Measurements from ENCODE around the gene MAPKAPK5.
"Not testable (repeated sequence)": the region's sequence is repeated elsewhere in the genome, so short reads cannot be mapped to it uniquely, and the experiment has no call there.

Gene MAPKAPK5

DNA sequence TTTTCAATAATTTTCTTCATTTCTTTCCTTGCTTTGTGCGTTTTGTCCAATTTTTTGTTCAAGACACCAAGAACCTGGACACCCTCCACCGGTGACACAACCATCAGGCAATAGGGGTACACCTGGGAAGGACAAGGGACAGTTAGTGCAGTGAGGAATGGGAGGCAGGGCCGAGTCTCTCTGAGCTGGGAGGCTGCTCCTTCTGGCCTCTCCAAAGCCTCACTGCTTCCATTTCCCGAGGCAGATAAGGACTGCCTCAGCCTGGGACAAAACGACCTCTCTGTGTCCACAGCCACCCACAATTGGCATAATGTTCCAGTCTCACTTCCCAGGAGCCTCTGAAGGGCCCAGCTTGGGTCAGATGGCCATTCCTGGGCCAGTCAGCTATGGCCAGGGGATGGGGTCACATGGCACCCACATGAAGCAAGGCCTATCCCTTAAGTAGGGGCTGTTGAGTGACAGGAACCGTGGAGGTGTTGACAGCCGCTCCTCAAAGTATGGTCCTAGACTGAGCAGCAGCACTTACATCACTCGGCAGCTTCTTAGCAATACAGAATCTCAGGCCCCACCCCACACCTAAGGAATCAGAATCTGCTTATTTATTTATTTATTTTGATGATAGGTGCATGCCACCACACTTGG, 13.6 kb upstream of the MAPKAPK5 start:
- no peak for DNase-seq

DNA sequence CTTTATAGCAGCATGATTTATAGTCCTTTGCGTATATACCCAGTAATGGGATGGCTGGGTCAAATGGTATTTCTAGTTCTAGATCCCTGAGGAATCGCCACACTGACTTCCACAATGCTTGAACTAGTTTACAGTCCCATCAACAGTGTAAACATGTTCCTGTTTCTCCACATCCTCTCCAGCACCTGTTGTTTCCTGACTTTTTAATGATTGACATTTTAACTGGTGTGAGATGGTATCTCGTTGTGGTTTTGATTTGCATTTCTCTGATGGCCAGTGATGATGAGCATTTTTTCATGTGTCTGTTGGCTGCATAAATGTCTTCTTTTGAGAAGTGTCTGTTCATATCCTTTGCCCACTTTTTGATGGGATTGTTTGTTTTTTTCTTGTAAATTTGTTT, 12.4 kb upstream of the MAPKAPK5 start:
- not testable (repeated sequence) for DNase-seq

DNA sequence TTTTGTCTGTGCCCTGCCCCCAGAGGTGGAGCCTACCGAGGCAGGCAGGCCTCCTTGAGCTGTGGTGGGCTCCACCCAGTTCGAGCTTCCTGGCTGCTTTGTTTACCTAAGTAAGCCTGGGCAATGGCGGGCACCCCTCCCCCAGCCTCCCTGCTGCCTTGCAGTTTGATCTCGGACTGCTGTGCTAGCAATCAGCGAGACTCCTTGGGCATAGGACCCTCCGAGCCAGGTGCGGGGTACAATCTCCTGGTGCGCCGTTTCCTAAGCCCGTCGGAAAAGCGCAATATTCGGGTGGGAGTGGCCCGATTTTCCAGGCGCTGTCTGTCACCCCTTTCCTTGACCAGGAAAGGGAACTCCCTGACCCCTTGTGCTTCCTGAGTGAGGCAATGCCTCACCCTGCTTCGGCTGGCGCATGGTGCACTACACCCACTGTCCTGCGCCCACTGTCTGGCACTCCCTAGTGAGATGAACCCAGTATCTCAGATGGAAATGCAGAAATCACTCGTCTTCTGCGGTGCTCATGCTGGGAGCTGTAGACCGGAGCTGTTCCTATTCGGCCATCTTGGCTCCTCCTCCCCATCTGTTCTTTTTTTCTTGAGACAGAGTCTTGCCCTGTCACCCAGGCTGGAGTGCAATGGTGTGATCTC, 7.2 kb upstream of the MAPKAPK5 start:
- not testable (repeated sequence) for DNase-seq

DNA sequence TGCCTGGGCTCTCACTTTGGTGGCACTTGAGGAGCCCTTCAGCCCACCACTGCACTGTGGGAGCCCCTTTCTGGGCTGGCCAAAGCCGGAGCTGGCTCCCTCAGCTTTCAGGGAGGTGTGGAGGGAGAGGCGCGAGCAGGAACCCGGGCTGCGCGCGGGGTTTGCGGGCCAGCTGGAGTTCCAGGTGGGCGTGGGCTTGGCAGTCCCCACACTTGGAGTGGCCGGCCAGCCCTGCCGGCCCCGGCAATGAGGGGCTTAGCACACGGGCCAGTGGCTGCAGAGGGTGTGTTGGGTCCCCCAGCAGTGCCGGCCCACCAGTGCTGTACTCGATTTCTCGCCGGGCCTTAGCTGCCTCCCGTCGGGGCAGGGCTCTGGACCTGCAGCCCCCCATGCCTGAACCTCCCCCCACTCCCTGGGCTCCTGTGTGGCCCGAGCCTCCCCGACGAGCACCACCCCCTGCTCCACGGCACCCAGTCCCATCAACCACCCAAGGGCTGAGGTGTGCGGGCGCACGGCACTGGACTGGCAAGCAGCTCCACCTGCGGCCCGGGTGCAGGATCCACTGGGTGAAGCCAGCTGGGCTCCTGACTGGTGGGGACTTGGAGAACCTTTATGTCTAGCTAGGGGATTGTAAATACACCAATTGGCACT, 6.4 kb upstream of the MAPKAPK5 start:
- not testable (repeated sequence) for DNase-seq

DNA sequence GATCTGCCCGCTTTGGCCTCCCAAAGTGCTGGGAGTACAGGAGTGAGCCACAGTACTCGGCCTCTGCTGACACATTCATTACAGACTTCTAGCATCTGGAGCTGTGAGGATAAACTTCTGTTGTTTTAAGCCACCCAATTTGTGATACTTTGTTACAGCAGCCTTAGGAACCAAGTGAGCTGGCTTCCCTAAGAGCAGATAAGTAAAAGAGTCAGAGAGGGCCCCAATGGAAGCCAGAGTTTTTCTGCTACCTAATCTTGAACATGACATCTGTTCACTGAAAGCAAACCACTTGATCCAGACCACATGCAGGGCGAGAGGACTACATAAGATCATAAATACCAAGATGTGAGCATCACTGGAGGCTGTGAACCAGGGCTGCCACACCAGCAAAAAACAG, 3.7 kb upstream of the MAPKAPK5 start:
- no peak for DNase-seq

DNA sequence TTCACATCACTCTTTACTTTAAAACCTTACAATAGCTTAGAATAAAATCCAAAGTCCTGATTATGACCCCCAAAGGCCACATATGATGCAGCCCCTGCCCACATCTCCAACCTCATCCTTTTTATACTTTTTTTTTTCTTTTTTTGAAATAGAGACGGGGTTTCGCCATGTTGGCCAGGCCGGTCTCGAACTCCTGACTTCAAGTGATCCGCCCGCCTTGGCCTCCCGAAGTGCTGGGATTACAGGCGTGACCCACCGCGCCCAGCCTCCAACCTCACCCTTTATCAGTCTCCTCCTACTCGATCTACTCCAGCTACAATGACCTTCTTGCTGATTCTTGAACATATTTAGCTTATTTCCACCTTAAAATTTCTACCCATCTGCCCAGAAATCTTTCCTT, 1.2 kb upstream of the MAPKAPK5 start:
- DNase-seq, result no peak

DNA sequence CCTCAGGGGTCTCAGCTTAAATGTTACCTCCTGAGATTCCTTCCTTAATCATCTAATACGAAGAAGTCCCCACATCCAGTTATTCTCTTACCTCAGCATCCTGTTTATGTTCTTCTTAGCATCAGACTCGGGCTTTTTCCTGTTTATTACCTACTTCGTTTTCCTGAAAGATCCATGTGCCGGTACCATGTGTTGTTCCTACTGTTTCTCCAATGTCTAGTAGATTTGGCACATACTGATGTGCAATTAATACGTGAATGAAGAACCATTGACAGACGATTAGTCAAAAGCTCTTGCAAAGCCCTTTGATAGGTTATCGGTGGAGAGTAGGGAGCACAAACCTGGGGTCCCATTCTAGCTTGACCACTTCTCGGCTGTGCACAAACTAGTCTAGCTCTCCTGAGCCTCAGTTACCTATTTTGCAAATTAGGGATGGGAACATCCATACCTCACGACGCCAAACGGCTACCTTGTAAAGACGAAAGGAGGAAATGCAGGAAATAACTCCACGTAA, 735 bp upstream of the MAPKAPK5 start:
- DNase-seq, result no peak

DNA sequence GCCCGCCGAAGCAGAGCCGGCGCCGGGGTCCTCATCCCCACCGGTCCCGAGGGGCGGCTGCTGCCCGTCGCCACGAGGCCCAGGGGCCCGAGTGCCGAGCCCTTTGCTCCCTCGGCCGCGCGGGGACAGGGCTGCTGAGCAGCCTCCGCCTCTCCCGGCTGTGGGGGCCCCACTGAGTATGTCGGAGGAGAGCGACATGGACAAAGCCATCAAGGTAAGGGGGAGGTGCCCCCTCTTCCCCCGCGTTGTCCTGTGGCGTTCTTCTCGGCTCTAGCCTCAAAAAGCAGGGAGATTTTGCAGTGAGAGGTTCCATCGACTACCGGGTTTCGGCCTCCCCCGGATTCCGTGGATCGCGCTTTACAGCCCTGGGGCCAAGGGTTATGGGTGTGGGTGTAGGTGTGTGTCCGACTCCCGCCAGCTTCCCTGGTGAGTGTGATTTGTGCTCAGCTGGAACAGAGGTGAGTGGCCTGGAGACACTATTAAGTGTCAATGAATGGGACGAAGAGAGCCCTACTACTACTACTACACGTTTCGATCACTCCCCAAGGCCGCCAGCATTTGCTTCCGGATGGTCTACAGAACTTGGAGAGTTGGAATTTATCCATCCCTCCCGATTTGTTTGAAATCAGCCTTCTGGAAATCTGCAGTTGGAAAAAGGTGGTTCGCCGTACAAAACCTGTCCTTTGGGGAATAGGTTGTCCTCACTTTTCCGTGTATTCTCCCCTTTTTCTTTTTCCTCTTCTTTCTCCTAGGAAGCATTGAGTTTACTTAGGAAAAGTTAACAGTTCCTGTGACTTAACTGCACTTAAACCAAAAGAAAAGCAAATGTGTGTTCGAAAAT, 748 bp downstream of the MAPKAPK5 start:
- DNase-seq, result no peak

DNA sequence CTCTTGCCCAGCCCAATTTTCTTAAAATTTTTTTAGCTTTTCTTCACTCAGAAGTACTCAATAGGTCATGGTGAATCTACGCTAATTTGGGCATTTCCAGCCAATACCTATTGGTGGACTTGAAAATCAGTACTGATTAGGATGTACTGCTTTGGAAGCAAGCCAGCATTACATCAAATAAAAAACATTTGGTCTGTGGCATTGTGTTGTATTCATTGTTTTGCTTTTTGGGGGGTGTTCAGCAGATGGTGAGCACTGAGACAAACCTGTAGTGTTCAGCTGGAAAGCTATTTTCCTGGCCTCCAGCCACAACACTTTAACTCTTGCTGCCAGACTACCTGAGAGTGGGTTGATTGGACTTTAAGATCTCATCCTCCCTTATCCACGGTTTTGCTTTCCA, 4.0 kb downstream of the MAPKAPK5 start:
- no peak for DNase-seq

DNA sequence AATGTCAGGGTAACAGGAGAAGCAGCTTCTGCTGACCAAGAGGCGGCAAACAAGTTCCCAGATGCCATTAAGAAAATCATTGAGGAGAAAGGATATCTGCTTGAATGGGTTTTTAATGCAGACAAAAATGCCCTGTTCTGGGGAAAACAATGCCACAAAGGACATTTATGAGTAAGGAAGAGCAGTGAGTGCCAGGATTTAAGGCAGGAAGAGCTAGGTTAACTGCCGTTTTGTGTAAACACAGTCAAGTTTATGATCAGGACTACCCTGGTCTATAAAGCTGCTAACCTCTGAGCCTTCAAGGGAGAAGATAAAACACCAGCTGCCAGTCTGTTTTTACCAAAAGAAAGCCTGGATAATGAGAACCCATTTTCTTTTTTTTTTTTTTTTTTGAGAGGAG, 8.5 kb downstream of the MAPKAPK5 start:
- no peak for DNase-seq

DNA sequence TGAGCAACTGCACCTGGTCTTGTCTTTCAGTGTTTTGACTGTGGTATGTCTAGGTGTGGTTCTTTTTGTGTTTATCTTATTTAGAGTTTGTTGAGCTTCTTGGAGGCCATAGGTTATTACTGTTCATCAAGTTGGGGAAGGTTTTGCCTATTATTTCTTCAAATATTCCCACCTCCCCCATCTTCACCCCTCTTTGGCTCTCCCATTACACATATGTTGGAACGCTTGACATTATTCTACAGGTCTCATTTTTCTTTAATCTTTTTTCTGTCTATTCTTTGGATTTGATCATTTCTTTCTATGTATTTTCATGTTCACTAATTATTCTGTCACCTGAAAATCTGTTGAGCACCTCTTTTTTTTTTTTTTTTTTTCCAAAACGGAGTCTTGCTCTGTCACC, 16.2 kb downstream of the MAPKAPK5 start:
- no peak for DNase-seq

DNA sequence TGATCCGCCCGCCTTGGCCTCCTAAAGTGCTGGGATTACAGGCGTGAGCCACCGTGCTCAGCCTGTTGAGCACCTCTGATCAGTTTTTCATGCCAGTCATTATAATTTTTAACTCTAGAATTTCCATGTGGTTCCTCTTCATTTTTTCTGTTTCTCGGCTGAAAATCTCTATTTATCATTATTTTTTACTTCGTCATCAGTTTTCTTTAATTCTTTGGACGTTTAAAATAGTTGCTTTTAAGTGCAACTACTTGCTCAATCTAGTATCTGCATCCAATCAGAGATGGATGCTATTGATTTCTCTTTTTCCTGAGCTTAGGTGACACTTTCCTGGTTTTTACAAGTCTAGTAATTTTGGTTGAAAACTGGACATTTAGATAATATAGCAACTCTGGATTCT, 16.8 kb downstream of the MAPKAPK5 start:
- no peak for DNase-seq

DNA sequence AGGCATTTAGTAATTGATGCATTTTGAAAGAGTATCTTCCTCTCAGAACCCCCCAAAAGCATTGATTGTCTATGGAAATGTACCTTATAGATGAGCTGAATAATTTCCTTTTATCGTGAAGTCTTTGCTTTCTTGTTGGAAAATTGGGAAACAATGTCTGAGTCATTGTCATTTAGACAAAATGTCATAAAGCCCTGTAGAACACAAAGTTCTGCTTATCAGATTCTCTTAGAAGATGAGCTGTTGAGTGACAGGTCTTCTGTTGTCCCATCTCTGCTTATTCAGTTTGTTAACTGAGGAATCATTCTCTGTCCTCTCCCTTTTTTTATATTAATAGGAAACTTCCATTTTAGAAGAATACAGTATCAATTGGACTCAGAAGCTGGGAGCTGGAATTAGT, 22.9 kb downstream of the MAPKAPK5 start:
- DNase-seq, result no peak

DNA sequence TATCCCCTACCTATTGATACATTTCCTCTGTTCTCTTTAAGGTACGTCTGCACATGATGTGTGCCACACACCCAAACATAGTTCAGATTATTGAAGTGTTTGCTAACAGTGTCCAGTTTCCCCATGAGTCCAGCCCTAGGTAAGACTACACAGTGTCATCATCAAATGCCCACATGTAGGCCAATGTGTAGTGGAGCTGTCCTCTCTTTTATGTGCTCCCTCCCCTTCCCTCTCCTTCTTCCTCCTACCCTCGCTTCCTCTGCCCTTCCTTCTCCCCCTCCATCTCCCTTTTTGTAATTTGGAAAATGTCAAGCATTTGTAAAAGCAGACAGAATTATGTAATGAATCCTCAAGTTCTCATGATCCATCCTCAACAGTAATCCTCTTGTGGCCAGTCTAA, 25.5 kb downstream of the MAPKAPK5 start:
- no peak for DNase-seq

DNA sequence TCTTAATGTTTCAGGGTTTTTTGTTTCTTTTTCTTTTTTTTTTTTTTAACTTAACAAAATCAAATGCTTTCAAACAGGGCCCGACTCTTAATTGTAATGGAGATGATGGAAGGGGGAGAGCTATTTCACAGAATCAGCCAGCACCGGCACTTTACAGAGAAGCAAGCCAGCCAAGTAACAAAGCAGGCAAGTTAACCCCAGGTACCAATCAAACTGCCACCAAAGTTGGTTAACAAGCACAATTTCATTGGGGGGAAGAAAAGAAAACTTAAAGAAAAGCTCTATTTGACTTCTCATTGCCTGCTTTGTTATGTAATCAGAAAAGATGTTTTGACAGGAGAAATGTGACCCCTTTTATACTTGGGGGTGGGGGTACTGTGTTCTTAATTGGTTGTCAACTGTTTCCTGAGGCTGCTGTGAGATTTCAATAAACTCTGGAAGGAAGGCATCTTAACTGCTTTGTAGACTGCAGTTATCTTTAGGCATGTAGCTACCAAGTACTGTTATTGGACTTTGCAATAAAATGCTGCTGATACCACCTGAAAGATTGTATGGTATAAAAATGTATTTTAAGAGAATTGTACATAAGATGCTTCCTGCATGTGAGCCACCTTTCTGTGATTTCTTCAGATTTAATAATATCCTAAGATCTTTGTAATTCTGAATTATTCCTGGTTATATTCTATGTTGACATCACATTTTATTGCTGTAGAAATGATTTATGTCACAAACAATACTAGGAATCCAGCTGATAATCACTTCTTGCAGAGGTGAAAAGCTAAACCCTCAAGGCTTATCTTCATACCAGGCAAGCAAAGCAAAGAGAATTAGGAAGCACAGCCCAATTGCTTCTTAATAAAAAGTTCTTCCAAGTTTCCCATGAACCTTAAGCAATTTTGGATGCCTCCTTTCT, 26.9 kb downstream of the MAPKAPK5 start:
- no peak for DNase-seq

DNA sequence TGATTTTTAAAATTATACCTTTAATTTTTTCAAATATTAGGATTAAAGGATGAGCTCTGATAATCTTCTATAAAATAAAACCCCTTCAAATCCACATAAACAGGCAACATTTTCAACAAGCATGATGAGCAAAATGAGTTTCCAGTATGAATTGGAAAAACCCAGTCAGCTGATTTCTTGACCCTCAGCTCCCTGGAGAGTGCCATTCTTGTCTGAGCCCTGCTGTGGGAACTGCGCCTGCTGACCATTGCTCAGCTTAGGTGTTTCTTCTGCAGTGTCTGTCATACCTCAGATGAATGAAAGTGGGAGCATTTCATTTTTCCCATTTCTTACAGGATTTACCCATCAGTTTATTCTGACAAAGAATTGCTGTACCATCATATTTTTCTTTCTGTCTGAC, 27.6 kb downstream of the MAPKAPK5 start:
- no peak for DNase-seq

DNA sequence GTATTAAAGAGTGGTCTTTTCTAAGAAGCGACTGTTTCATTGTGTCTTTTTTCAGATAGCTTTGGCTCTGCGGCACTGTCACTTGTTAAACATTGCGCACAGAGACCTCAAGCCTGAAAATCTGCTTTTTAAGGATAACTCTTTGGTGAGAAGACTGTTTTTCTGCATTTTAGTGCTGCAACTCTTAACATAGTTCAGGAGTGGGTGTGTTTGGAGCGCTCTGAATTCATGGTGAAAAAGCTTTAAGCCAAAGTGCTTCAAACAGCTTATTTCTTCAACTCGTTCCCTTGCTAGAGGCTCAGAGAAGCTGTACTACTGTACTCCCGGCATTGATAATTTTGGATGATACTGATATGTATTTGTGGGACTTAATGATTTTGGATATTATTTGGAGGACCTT, 28.2 kb downstream of the MAPKAPK5 start:
- DNase-seq, result no peak

DNA sequence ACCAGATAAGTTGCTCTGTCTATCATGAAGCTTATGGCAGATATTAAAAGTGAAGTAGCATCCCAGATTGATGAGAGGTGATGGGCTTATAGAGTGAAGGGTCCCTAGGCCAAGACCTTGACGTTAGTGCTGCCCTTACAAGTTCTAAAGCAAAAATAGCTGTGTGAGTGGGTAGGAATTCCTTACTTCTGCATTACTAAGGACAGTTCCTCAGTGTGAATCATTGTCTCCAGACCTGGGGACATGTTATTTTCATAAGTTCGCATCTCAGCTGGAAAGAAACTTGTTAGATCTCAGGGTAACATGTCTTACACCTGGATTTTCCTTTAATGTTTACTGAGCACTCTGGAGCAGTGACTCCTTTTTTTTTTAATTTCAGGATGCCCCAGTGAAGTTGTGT, 28.7 kb downstream of the MAPKAPK5 start:
- no peak for DNase-seq

DNA sequence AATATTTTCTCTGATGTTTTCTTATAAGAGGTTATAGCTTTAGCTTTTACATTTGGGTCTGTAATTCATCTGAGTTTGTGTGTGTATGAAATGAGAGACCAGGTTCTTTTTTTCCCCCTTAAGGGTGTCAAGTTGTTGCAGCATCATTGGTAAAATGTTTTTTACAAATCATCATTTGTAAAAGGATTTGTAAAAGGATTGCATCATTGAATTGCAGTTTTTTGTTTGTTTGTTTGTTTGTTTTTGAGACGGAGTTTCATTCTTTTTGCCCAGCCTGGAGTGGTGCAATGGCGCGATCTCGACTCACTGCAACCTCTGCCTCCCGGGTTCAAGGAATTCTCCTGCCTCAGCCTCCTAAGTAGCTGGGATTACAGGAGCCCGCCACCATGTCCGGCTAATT, 31.1 kb downstream of the MAPKAPK5 start:
- no peak for DNase-seq

DNA sequence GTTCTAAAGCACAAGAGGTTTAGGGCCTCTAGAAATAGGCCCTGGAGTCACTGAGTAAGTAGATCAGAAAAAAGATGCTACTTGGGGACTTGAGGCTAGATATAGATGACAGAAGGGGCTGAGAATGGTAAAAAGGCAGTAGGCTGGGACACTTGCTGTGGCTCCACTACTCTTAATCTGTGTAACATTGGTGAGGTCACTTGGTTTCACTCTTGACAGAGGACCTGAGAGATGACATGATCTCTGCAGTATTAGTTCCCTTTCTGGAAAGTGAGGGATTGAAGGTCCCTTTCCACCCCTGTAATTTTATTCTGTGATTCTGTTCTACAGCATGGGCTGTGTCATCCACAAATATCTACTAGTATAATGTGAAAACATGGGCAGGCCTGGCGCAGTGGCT, 39.7 kb downstream of the MAPKAPK5 start:
- DNase-seq, result no peak

DNA sequence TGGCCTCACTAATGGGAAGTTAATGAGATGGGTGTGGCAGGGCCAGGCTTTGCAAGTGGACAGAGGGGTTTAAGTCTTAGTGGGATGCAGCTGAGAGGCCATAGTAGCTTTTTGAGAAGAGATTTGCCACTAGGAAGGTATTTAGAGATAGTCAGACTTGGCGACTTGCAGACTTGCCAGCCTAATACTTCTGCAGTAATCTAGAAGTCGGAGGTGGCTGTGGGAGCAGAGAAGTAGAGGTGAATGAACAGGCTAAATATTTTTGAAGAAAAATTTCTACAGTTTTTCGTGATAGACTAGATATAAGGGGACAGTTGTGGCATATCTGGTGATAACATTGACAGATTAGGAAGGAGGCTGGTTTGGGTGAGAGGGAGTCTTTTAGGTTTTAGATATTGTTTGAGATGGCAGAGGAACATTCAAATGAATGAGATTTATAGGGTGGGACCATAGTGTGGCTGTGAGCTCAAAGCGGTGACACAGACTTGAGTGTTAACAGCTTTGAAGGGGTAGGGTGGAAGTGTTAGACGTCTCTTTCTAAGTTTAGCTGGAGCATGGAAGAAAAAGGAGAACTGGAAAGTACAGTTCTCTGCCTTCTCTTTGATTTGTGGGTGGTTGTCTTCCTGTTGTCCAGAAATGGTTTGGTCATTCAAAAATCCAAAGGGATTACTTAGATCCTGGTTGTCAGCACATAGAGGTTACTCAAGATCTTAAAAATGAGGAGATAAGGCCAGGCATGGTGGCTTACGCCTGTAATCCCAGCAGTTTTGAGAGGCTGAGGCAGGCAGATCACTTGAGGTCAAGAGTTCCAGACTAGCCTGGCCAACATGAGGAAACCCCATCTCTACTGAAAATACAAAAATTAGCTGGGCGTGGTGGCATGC, 44.9 kb downstream of the MAPKAPK5 start:
- DNase-seq, result no peak
